Fibroblast of lung (primary cell): ENCODE measurements around the gene SHANK1.

ENCODE experiments used
- EZH2 ChIP-seq: IDR thresholded peaks from 2 replicates; pipeline ENCODE4 v1.5.1; 2012; ENCODE audit warnings: low read length, control low read depth, mild to moderate bottlenecking; ENCODE audit errors: missing control alignments
- TF ChIP-seq, protein P1 (sequence below), 2 donors: IDR thresholded peaks in 1 of 2; conservative IDR thresholded peaks in 1 of 2; 1 replicate in 1 of 2; 2 replicates in 1 of 2; pipeline ENCODE4 v1.5.1; 2011 to 2012; ENCODE audit warnings: low read length in 2 of 2, control low read depth in 1 of 2, inconsistent platforms in 1 of 2, low read depth in 1 of 2, mild to moderate bottlenecking in 1 of 2

- TF ChIP-seq, protein P1, sequence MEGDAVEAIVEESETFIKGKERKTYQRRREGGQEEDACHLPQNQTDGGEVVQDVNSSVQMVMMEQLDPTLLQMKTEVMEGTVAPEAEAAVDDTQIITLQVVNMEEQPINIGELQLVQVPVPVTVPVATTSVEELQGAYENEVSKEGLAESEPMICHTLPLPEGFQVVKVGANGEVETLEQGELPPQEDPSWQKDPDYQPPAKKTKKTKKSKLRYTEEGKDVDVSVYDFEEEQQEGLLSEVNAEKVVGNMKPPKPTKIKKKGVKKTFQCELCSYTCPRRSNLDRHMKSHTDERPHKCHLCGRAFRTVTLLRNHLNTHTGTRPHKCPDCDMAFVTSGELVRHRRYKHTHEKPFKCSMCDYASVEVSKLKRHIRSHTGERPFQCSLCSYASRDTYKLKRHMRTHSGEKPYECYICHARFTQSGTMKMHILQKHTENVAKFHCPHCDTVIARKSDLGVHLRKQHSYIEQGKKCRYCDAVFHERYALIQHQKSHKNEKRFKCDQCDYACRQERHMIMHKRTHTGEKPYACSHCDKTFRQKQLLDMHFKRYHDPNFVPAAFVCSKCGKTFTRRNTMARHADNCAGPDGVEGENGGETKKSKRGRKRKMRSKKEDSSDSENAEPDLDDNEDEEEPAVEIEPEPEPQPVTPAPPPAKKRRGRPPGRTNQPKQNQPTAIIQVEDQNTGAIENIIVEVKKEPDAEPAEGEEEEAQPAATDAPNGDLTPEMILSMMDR (conservative IDR thresholded peaks at IDR 0.05 in 1 of 2, IDR thresholded peaks at IDR 0.05 in 1 of 2; ENCODE audit: low read depth in 1 of 2, low read length in 2 of 2): no peak
- no peak for TF ChIP-seq EZH2
Observed at GRCh38 chr19:50711196-50711595, 8.4 kb downstream of the SHANK1 start.
